Left ventricle myocardium inferior (tissue), 1 donor: ENCODE measurements around the gene LRRC61. TPM values are rescaled to one million over a fixed set of nuclear protein-coding genes. Genes with fewer than 3 reads are reported as not detected.
"Not testable (repeated sequence)": the region's sequence is repeated elsewhere in the genome, so short reads cannot be mapped to it uniquely, and the experiment has no call there.

ENCODE experiments used
- DNase-seq: peaks from one replicate; pipeline ENCODE4 v3.0.0-alpha.2; 2020
- H3K27ac ChIP-seq: fragments of 200-600 bp; replicated peaks from 2 replicates; pipeline ENCODE4 v1.8.0; 2021
- H3K27me3 ChIP-seq: fragments of 200-600 bp; 2 replicates; pipeline ENCODE4 v1.8.0; 2021; ENCODE audit warnings: low read depth
- H3K36me3 ChIP-seq: fragments of 200-600 bp; 2 replicates; pipeline ENCODE4 v1.8.0; 2021
- H3K4me1 ChIP-seq: fragments of 200-600 bp; 2 replicates; pipeline ENCODE4 v1.8.0; 2021
- H3K4me3 ChIP-seq: fragments of 200-600 bp; 2 replicates; pipeline ENCODE4 v1.8.0; 2021; ENCODE audit warnings: mild to moderate bottlenecking, moderate library complexity
- H3K9me3 ChIP-seq: fragments of 200-600 bp; replicated peaks from 2 replicates; pipeline ENCODE4 v1.8.0; 2021
- intact Hi-C: fragments of 100-400 bp; cut with micrococcal nuclease; formaldehyde crosslinking; loops from one replicate; pipeline ENCODE4 v1.11.0; 2022
- total RNA-seq: library from RNA; stranded (reverse); fragmentation: NEBNext Ultra II Directional; extraction: Animal tissue kit (Norgen Biotek cat#: 25700); gene quantifications from one replicate; pipeline ENCODE4 v1.2.1, GENCODE V29; 2021
- TF ChIP-seq, protein P1 (sequence below): fragments of 200-600 bp; IDR thresholded peaks from 2 replicates; pipeline ENCODE4 v1.8.0; 2021; ENCODE audit warnings: antibody characterized with exemption, mild to moderate bottlenecking, borderline replicate concordance
- donor health status: DM: no; HTN: yes; CAD: no; lungs with severe emphysema.

LRRC61 gene
- total RNA-seq, 1 donor from 2014 or later: 4.3 TPM

GRCh38 chr7:150313367-150313809 lies 9.8 kb upstream of the LRRC61 start:
- Histone ChIP-seq H3K36me3 (no peaks in the 10 kb centered on the region), H3K27me3 (no peaks in the 10 kb centered on the region), H3K9me3 (no peaks in the 10 kb centered on the region), H3K27ac (no peak overlapping the region), H3K4me3 (no peak overlapping the region), H3K4me1 (no peaks in the 10 kb centered on the region)
- intact Hi-C loops: no loop called here
- DNase-seq: no peak
- TF ChIP-seq, protein P1, sequence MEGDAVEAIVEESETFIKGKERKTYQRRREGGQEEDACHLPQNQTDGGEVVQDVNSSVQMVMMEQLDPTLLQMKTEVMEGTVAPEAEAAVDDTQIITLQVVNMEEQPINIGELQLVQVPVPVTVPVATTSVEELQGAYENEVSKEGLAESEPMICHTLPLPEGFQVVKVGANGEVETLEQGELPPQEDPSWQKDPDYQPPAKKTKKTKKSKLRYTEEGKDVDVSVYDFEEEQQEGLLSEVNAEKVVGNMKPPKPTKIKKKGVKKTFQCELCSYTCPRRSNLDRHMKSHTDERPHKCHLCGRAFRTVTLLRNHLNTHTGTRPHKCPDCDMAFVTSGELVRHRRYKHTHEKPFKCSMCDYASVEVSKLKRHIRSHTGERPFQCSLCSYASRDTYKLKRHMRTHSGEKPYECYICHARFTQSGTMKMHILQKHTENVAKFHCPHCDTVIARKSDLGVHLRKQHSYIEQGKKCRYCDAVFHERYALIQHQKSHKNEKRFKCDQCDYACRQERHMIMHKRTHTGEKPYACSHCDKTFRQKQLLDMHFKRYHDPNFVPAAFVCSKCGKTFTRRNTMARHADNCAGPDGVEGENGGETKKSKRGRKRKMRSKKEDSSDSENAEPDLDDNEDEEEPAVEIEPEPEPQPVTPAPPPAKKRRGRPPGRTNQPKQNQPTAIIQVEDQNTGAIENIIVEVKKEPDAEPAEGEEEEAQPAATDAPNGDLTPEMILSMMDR: no peak

- Histone ChIP-seq H3K9me3 (no peaks in the 10 kb centered on the region), H3K27ac (no peak overlapping the region), H3K36me3 (no peaks in the 10 kb centered on the region), H3K4me1 (no peaks in the 10 kb centered on the region), H3K4me3 (no peak overlapping the region), H3K27me3 (no peaks in the 10 kb centered on the region)
- DNase-seq: no peak
- intact Hi-C loops: no loop called here
- TF ChIP-seq, protein P1: no peak
Measured at GRCh38 chr7:150313870-150314269, 9.3 kb upstream of the LRRC61 start.

GRCh38 chr7:150314639-150315239 lies 8.4 kb upstream of the LRRC61 start:
- H3K9me3 ChIP-seq: no peaks in the 10 kb centered on the region
- no peaks in the 10 kb centered on the region for H3K4me1 ChIP-seq
- no peak overlapping the region for H3K27ac ChIP-seq
- H3K36me3 ChIP-seq: no peaks in the 10 kb centered on the region
- TF ChIP-seq, protein P1: no peak
- no peak for DNase-seq
- H3K4me3 ChIP-seq: no peak overlapping the region
- no peaks in the 10 kb centered on the region for H3K27me3 ChIP-seq
- intact Hi-C loops: no loop called here

GRCh38 chr7:150316987-150317386 lies 6.2 kb upstream of the LRRC61 start:
- H3K9me3 ChIP-seq, intact Hi-C loops, DNase-seq, H3K36me3 ChIP-seq, H3K4me3 ChIP-seq, H3K27ac ChIP-seq, H3K27me3 ChIP-seq, H3K4me1 ChIP-seq: not testable (repeated sequence)

DNA sequence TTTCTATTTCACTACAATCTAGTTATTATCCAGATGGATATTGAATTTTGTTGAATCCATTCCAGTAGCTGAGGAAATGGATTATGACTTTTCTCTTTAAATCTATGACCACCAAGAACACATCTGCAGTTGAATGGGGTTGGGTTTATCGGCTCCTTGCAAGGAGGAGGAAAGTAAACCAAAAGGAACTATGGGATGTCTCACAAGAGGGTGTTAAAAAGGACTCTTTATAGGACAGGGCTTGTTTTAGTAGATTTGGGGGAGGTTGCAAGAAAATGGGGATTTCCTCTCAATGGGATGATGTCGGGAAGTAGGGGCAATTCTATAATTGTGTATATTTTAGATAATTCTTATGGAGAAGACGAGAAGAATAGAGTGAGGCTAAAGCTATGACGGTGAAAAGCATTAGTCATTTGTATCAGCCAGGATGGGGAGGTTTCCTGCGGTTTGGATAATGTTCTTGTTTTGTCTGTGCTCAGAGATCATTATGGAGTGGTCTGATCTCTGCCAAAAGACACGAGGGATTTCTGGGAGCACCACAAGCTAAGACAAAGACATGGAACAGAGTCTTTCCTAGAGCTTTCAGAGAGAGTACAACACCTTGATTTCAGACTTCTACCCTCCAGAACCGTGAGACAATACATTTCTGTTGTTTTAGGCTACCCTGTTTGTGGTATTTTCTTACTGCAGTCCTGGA lies 5.3 kb upstream of the LRRC61 start:
- no peak for DNase-seq
- TF ChIP-seq, protein P1: no peak
- H3K4me1 ChIP-seq: peaks cover 8% of the 10 kb centered on the region
- H3K9me3 ChIP-seq: no peaks in the 10 kb centered on the region
- H3K36me3 ChIP-seq: no peaks in the 10 kb centered on the region
- no peak overlapping the region for H3K27ac ChIP-seq
- no peak overlapping the region for H3K4me3 ChIP-seq
- intact Hi-C loops: no loop called here
- peaks cover 6% of the 10 kb centered on the region for H3K27me3 ChIP-seq

DNA sequence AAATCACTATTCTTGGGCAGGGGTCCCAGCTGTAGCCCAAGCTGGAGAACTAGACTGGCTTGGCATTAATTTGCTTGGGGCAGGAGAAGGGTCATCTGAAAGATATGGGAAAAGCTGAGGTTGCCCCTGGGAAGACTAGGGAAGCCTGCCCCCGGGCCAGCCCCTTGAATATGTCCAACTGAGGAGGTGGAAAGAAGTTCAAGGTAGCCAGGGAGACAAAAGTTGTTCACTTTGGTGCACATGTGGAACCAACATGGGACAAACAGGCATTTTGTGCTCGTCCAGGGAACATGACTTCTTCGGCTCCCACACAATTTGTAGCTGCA lies 1.4 kb upstream of the LRRC61 start:
- Histone ChIP-seq H3K27me3 (peaks cover 23% of the 10 kb centered on the region), H3K36me3 (no peaks in the 10 kb centered on the region), H3K27ac (no peak overlapping the region), H3K4me3 (peak overlapping the region; percentile 74), H3K4me1 (peaks cover 26% of the 10 kb centered on the region), H3K9me3 (no peaks in the 10 kb centered on the region)
- TF ChIP-seq, protein P1: no peak
- no peak for DNase-seq
- intact Hi-C loops: no loop called here
